Bronchial epithelial cell (primary cell): ENCODE data around the gene TAS2R10. TPM values are rescaled to one million over a fixed set of nuclear protein-coding genes. Genes with fewer than 3 reads are reported as not detected.

Source experiments
- DNase-seq: peaks from one replicate; pipeline ENCODE4 v3.0.0-alpha.2; 2010; ENCODE audit warnings: low read depth
- FAIRE-seq: peaks from 2 replicates; lab custom pipeline; 2011; peaks lifted over from hg19 to GRCh38; lab: Jason Lieb, UNC
- H3K27me3 ChIP-seq: 2 replicates; pipeline ENCODE4 v1.5.1; 2011; ENCODE audit warnings: low read length; ENCODE audit not compliant: control insufficient read depth, insufficient read depth
- H3K36me3 ChIP-seq: 2 replicates; pipeline ENCODE4 v1.5.1; 2011; ENCODE audit warnings: low read length; ENCODE audit not compliant: control insufficient read depth, insufficient read depth
- H3K4me3 ChIP-seq: 2 replicates; pipeline ENCODE4 v1.5.1; 2011; ENCODE audit warnings: mild to moderate bottlenecking, low read depth, low read length, control low read depth
- CTCF ChIP-seq: IDR thresholded peaks from 2 replicates; pipeline ENCODE4 v1.5.1; 2011; ENCODE audit warnings: mild to moderate bottlenecking, moderate library complexity, low read length, control low read depth, inconsistent platforms; ENCODE audit not compliant: insufficient read depth, severe bottlenecking
- total RNA-seq: library from RNA; depleted of rRNA; stranded (reverse); fragments of >200 nt; gene quantifications from 2 replicates; pipeline ENCODE4 v1.2.1, GENCODE V29; 2014

The TAS2R10 gene
- total RNA-seq, 1 donor from 2014 or later = 0.26 TPM

GRCh38 chr12:10838461-10838860 lies 12.3 kb upstream of the TAS2R10 start:
- H3K36me3 ChIP-seq = no peaks in the 10 kb centered on the region
- no peak overlapping the region for H3K4me3 ChIP-seq
- no peak for TF ChIP-seq CTCF
- no peaks in the 10 kb centered on the region for H3K27me3 ChIP-seq
- no peak for DNase-seq
- FAIRE-seq = no peak

- Histone ChIP-seq H3K4me3 (no peak overlapping the region), H3K27me3 (no peaks in the 10 kb centered on the region), H3K36me3 (no peaks in the 10 kb centered on the region)
- no peak for TF ChIP-seq CTCF
- no peak for DNase-seq
- FAIRE-seq = no peak
These were observed 3.8 kb upstream of the TAS2R10 start for GRCh38 chr12:10829994-10830393.

GRCh38 chr12:10824957-10825356 lies 1.2 kb downstream of the TAS2R10 start:
- TF ChIP-seq CTCF = no peak
- Histone ChIP-seq H3K4me3 (no peak overlapping the region), H3K27me3 (no peaks in the 10 kb centered on the region), H3K36me3 (no peaks in the 10 kb centered on the region)
- no peak for FAIRE-seq
- no peak for DNase-seq

GRCh38 chr12:10811883-10812536 lies 14.1 kb downstream of the TAS2R10 start:
- no peaks in the 10 kb centered on the region for H3K27me3 ChIP-seq
- DNase-seq = no peak
- FAIRE-seq = no peak
- no peak overlapping the region for H3K4me3 ChIP-seq
- no peaks in the 10 kb centered on the region for H3K36me3 ChIP-seq
- TF ChIP-seq CTCF = no peak

- no peaks in the 10 kb centered on the region for H3K36me3 ChIP-seq
- FAIRE-seq = no peak
- TF ChIP-seq CTCF = no peak
- DNase-seq = no peak
- H3K4me3 ChIP-seq = no peak within 1 kb of the TSS
- H3K27me3 ChIP-seq = no peaks in the 10 kb centered on the region
These were observed 16.1 kb downstream of the TAS2R10 start, which contains the start of gene TAS2R9 for GRCh38 chr12:10810068-10810467. Gene TAS2R9 (minus strand): TSS chr12:10810168. CDS start chr12:10810075, 93 bp downstream.

GRCh38 chr12:10807186-10807585 lies 19.0 kb downstream of the TAS2R10 start, which contains the start of gene TAS2R8:
Gene TAS2R8 (minus strand): TSS chr12:10807286. CDS start chr12:10806980, 306 bp downstream.
- TF ChIP-seq CTCF = no peak
- DNase-seq (no peak), FAIRE-seq (no peak)
- no peaks in the 10 kb centered on the region for H3K36me3 ChIP-seq
- H3K4me3 ChIP-seq = no peak within 1 kb of the TSS
- no peaks in the 10 kb centered on the region for H3K27me3 ChIP-seq
